Testis (tissue), 2 donors: ENCODE results near the gene IL13RA1.

Experiments used
- CTCF ChIP-seq, 3 experiments: fragments of 450-650 bp in 2 of 3; fragments of 200-600 bp in 1 of 3; sonication (generic) in 1 of 3; IDR thresholded peaks; one replicate each; pipeline ENCODE4 v1.5.1; 2016 to 2019; ENCODE audit warnings: antibody characterized with exemption in 3 of 3, mild to moderate bottlenecking in 2 of 3, moderate library complexity in 1 of 3
- POLR2A ChIP-seq: fragments of 450-650 bp; IDR thresholded peaks from one replicate; pipeline ENCODE4 v1.6.1; 2017; ENCODE audit warnings: antibody characterized with exemption, mild to moderate bottlenecking, moderate library complexity

GRCh38 chrX:118702741-118703140, 24.7 kb upstream of the IL13RA1 start:
- no peak for TF ChIP-seq CTCF (IDR thresholded peaks at IDR 0.05)
- no peak for TF ChIP-seq POLR2A
